ENCODE results near the gene KDSR. TPM values are rescaled to one million over a fixed set of nuclear protein-coding genes. Genes with fewer than 3 reads are reported as not detected.

Gene KDSR
- polyA plus RNA-seq, 1 donor from 2014 or later = 14.7 TPM

- no peaks in the 10 kb centered on the region for H3K79me2 ChIP-seq (replicated peaks; ENCODE audit: insufficient read depth, low read length)
- H3K4me2 ChIP-seq (ENCODE audit: low read length) = no peak overlapping the region
- no peak for TF ChIP-seq SMC3 (conservative IDR thresholded peaks at IDR 0.05; ENCODE audit: poor library complexity)
- TF ChIP-seq TAF1 (IDR thresholded peaks at IDR 0.05; ENCODE audit: low read depth) = no peak
- no peaks in the 10 kb centered on the region for H3K9me2 ChIP-seq (ENCODE audit: insufficient read depth, low read length)
- no peaks in the 10 kb centered on the region for H3K27me3 ChIP-seq (ENCODE audit: insufficient read depth, low read depth, low read length)
- no peaks in the 10 kb centered on the region for H4K20me1 ChIP-seq (ENCODE audit: insufficient read depth)
- H3K9ac ChIP-seq (ENCODE audit: low read length) = no peak overlapping the region
- no peaks in the 10 kb centered on the region for H3K9me3 ChIP-seq (ENCODE audit: low read length)
- H3F3A ChIP-seq (ENCODE audit: insufficient read depth, low read length, poor library complexity, severe bottlenecking) = no peaks in the 10 kb centered on the region
- H3K36me3 ChIP-seq (ENCODE audit: insufficient read depth, low read length) = peaks cover 7% of the 10 kb centered on the region
- H3K4me3 ChIP-seq (ENCODE audit: low read length) = no peak overlapping the region
- no peak overlapping the region for H3K27ac ChIP-seq (ENCODE audit: low read length)
- no peak overlapping the region for H2AFZ ChIP-seq (ENCODE audit: low read depth, low read length)
Observed at GRCh38 chr18:63356272-63356896, 10.6 kb downstream of the KDSR start.

DNA sequence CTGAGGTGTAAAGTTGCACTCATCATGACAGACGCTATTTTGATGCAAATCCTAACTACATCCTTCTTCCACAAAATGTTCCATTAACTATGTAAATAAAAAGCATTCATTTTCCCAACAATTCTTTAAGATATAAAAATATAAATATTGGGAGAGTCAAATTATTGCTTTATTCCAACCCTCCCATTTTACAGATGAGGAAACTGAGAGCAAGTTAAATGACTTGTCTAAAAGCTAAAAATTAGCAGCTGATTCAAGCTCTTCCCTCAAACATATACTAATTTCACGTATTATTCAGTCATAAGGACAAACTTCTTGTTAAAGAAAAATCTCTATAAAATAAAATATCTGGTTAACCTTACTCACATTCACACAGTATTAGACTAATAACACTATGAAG, 16.8 kb downstream of the KDSR start:
- TF ChIP-seq MXI1 (conservative IDR thresholded peaks at IDR 0.05; ENCODE audit: poor library complexity, severe bottlenecking) (no peak), EP300 (conservative IDR thresholded peaks at IDR 0.05; ENCODE audit: poor library complexity, severe bottlenecking) (no peak), EZH2 (IDR thresholded peaks at IDR 0.05; ENCODE audit: borderline replicate concordance, insufficient read depth, low read length, poor library complexity, severe bottlenecking) (no peak), RAD21 (conservative IDR thresholded peaks at IDR 0.05) (no peak), SMC3 (conservative IDR thresholded peaks at IDR 0.05; ENCODE audit: poor library complexity) (no peak), CTCF (IDR thresholded peaks at IDR 0.05; ENCODE audit: poor library complexity, severe bottlenecking) (no peak), POLR2AphosphoS5 (IDR thresholded peaks at IDR 0.05) (no peak), TAF1 (IDR thresholded peaks at IDR 0.05; ENCODE audit: low read depth) (no peak)
- TF ChIP-seq, protein P1, sequence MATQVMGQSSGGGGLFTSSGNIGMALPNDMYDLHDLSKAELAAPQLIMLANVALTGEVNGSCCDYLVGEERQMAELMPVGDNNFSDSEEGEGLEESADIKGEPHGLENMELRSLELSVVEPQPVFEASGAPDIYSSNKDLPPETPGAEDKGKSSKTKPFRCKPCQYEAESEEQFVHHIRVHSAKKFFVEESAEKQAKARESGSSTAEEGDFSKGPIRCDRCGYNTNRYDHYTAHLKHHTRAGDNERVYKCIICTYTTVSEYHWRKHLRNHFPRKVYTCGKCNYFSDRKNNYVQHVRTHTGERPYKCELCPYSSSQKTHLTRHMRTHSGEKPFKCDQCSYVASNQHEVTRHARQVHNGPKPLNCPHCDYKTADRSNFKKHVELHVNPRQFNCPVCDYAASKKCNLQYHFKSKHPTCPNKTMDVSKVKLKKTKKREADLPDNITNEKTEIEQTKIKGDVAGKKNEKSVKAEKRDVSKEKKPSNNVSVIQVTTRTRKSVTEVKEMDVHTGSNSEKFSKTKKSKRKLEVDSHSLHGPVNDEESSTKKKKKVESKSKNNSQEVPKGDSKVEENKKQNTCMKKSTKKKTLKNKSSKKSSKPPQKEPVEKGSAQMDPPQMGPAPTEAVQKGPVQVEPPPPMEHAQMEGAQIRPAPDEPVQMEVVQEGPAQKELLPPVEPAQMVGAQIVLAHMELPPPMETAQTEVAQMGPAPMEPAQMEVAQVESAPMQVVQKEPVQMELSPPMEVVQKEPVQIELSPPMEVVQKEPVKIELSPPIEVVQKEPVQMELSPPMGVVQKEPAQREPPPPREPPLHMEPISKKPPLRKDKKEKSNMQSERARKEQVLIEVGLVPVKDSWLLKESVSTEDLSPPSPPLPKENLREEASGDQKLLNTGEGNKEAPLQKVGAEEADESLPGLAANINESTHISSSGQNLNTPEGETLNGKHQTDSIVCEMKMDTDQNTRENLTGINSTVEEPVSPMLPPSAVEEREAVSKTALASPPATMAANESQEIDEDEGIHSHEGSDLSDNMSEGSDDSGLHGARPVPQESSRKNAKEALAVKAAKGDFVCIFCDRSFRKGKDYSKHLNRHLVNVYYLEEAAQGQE (IDR thresholded peaks at IDR 0.05; ENCODE audit: borderline replicate concordance) = no peak
- Histone ChIP-seq H3K9me3 (ENCODE audit: low read length) (no peaks in the 10 kb centered on the region), H3K4me2 (ENCODE audit: low read length) (no peak overlapping the region), H3K27me3 (ENCODE audit: insufficient read depth, low read depth, low read length) (no peaks in the 10 kb centered on the region), H3K9me2 (ENCODE audit: insufficient read depth, low read length) (no peaks in the 10 kb centered on the region), H3K27ac (ENCODE audit: low read length) (no peak overlapping the region), H3K4me3 (ENCODE audit: low read length) (no peak overlapping the region), H4K20me1 (ENCODE audit: insufficient read depth) (no peaks in the 10 kb centered on the region), H3K36me3 (ENCODE audit: insufficient read depth, low read length) (peaks cover 14% of the 10 kb centered on the region), H3F3A (ENCODE audit: insufficient read depth, low read length, poor library complexity, severe bottlenecking) (no peaks in the 10 kb centered on the region), H3K79me2 (replicated peaks; ENCODE audit: insufficient read depth, low read length) (no peaks in the 10 kb centered on the region), H2AFZ (ENCODE audit: low read depth, low read length) (no peak overlapping the region), H3K9ac (ENCODE audit: low read length) (no peak overlapping the region)
